GM12878 (cell line): Measurements from ENCODE around the gene ANKRD31. TPM values are rescaled to one million over a fixed set of nuclear protein-coding genes. Genes with fewer than 3 reads are reported as not detected.

Experiments
- ATF7 ChIP-seq: fragments of 450-650 bp; IDR thresholded peaks from 2 replicates; pipeline ENCODE4 v1.6.1; 2016; ENCODE audit warnings: low read depth, mild to moderate bottlenecking
- CBX3 ChIP-seq: fragments of 200-600 bp; sonication (generic); IDR thresholded peaks from 2 replicates; pipeline ENCODE4 v1.6.1; 2016; ENCODE audit warnings: low read depth, borderline replicate concordance
- CHD1 ChIP-seq: IDR thresholded peaks from 2 replicates; pipeline ENCODE4 v1.6.1; 2012; ENCODE audit warnings: low read depth, low read length, improper control_type of control experiment
- CREM ChIP-seq: IDR thresholded peaks from 2 replicates; pipeline ENCODE4 v1.6.1; 2014; ENCODE audit warnings: antibody characterized with exemption, low read depth
- EED ChIP-seq: sonication (generic); IDR thresholded peaks from 2 replicates; pipeline ENCODE4 v1.6.1; 2016; ENCODE audit warnings: antibody characterized with exemption, low read depth
- FOS ChIP-seq: IDR thresholded peaks from 3 replicates; pipeline ENCODE4 v1.6.1; 2011; ENCODE audit warnings: borderline replicate concordance; ENCODE audit not compliant: insufficient read length; ENCODE audit errors: extremely low read depth
- HCFC1 ChIP-seq: fragments of 150-350 bp; IDR thresholded peaks from 2 replicates; pipeline ENCODE4 v1.6.1; 2014; ENCODE audit warnings: low read length
- HDGF ChIP-seq: fragments of 450-650 bp; IDR thresholded peaks from 2 replicates; pipeline ENCODE4 v1.6.1; 2016; ENCODE audit warnings: antibody characterized with exemption
- HSF1 ChIP-seq: fragments of 150-350 bp; IDR thresholded peaks from 2 replicates; pipeline ENCODE4 v1.6.1; 2014; ENCODE audit warnings: mild to moderate bottlenecking, low read depth, low read length
- LARP7 ChIP-seq: fragments of 450-650 bp; IDR thresholded peaks from 2 replicates; pipeline ENCODE4 v1.6.1; 2017; ENCODE audit warnings: mild to moderate bottlenecking
- MTA2 ChIP-seq: fragments of 450-650 bp; IDR thresholded peaks from 2 replicates; pipeline ENCODE4 v1.6.1; 2016; ENCODE audit warnings: low read depth, mild to moderate bottlenecking, moderate library complexity
- NFIC ChIP-seq: IDR thresholded peaks from 2 replicates; pipeline ENCODE4 v1.6.1; 2012; ENCODE audit warnings: low read depth, mild to moderate bottlenecking, inconsistent platforms, low read length, moderate library complexity
- NRF1 ChIP-seq: conservative IDR thresholded peaks from 2 replicates; pipeline ENCODE4 v1.6.1; 2011; ENCODE audit warnings: mild to moderate bottlenecking, low read depth, low read length, improper control_type of control experiment
- POLR2A ChIP-seq: IDR thresholded peaks from 2 replicates; pipeline ENCODE4 v1.6.1; 2011; ENCODE audit warnings: low read depth, mild to moderate bottlenecking, low read length
- POU2F2 ChIP-seq: IDR thresholded peaks from 3 replicates; pipeline ENCODE4 v1.6.1; 2011; ENCODE audit warnings: low read depth, mild to moderate bottlenecking, low read length, borderline replicate concordance
- RBBP5 ChIP-seq: fragments of 200-600 bp; sonication (generic); conservative IDR thresholded peaks from 2 replicates; pipeline ENCODE4 v1.6.1; 2016
- RELA ChIP-seq: fragments of 450-650 bp; IDR thresholded peaks from 2 replicates; pipeline ENCODE4 v1.8.0; 2014; ENCODE audit warnings: borderline replicate concordance; ENCODE audit not compliant: partially characterized antibody
- RUNX3 ChIP-seq: IDR thresholded peaks from 2 replicates; pipeline ENCODE4 v1.6.1; 2012; ENCODE audit warnings: low read length, inconsistent platforms
- SMAD1 ChIP-seq: fragments of 450-650 bp; IDR thresholded peaks from 2 replicates; pipeline ENCODE4 v1.6.1; 2018; ENCODE audit warnings: mild to moderate bottlenecking, low read depth; ENCODE audit not compliant: partially characterized antibody
- SMAD5 ChIP-seq: IDR thresholded peaks from 2 replicates; pipeline ENCODE4 v1.6.1; 2016; ENCODE audit warnings: antibody characterized with exemption, low read depth
- SREBF2 ChIP-seq: IDR thresholded peaks from 2 replicates; pipeline ENCODE4 v1.6.1; 2012; ENCODE audit warnings: mild to moderate bottlenecking, low read length
- STAT1 ChIP-seq: fragments of 450-650 bp; conservative IDR thresholded peaks from 2 replicates; pipeline ENCODE4 v1.6.1; 2014; ENCODE audit warnings: antibody characterized with exemption, mild to moderate bottlenecking
- TBL1XR1 ChIP-seq: IDR thresholded peaks from 2 replicates; pipeline ENCODE4 v1.6.1; 2012; ENCODE audit warnings: low read depth, low read length, improper control_type of control experiment
- TCF12 ChIP-seq: IDR thresholded peaks from 2 replicates; pipeline ENCODE4 v1.6.1; 2011; ENCODE audit warnings: low read depth, mild to moderate bottlenecking, low read length
- YBX1 ChIP-seq: fragments of 450-650 bp; IDR thresholded peaks from 2 replicates; pipeline ENCODE4 v1.6.1; 2016; ENCODE audit warnings: antibody characterized with exemption
- ZNF207 ChIP-seq: fragments of 450-650 bp; IDR thresholded peaks from 2 replicates; pipeline ENCODE4 v1.6.1; 2014; ENCODE audit warnings: antibody characterized with exemption, mild to moderate bottlenecking, borderline replicate concordance
- ZNF384 ChIP-seq: IDR thresholded peaks from 2 replicates; pipeline ENCODE4 v1.6.1; 2012; ENCODE audit warnings: low read depth, mild to moderate bottlenecking, low read length, improper control_type of control experiment, borderline replicate concordance
- ZNF622 ChIP-seq: fragments of 450-650 bp; IDR thresholded peaks from 2 replicates; pipeline ENCODE4 v1.6.1; 2017; ENCODE audit warnings: mild to moderate bottlenecking, inconsistent platforms
- ZSCAN29 ChIP-seq: fragments of 450-650 bp; IDR thresholded peaks from 2 replicates; pipeline ENCODE4 v1.6.1; 2017; ENCODE audit warnings: mild to moderate bottlenecking, moderate library complexity
- polyA plus RNA-seq, 11 experiments: library from polyadenylated mRNA; depleted of rRNA in 4 of 11; unstranded in 6 of 11; stranded (reverse) in 5 of 11; fragments of >200 nt; fragmentation: Nextera tagmentation in 4 of 11; fragmentation: Illumina TruSeq in 1 of 11; extraction: Ambion mirVana in 4 of 11; extraction: Trizol in 1 of 11; gene quantifications; 1 replicate in 1 of 11; 2 replicates in 10 of 11; pipeline versions ENCODE4 v1.2.1 to v1.2.3, GENCODE V29; 2011 to 2016; ENCODE audit warnings: inconsistent platforms in 2 of 11, missing spikeins in 2 of 11, low read depth in 1 of 11
- total RNA-seq, 4 experiments: library from RNA; depleted of rRNA in 3 of 4; stranded (reverse); fragments of >200 nt in 3 of 4; fragmentation: Illumina TruSeq in 1 of 4; extraction: Trizol in 1 of 4; gene quantifications; 2 replicates each; pipeline versions ENCODE4 v1.2.1 to v1.2.3, GENCODE V29; 2013 to 2021

Gene ANKRD31
- total and polyA plus RNA-seq, 10 of the 15 experiments (the other 5 are each of a cell fraction or from before 2014, with no cell fraction given) = under 0.01 to 0.10 (median 0.04) TPM; not detected in 3

- TF ChIP-seq STAT1 (peak; percentile 93), RUNX3 (peak; percentile 29; the same call in 1 of the 2 replicates), ZNF384 (peak; percentile 75), SMAD5 (0 out of 2 replicates have a peak, but pooled peaks have one; percentile 20), HCFC1 (no peak; the same call in 1 of the 2 replicates), CREM (no peak), LARP7 (0 out of 2 replicates have a peak, but pooled peaks have one; percentile 59), NFIC (no peak), SREBF2 (no peak), RBBP5 (no peak), TCF12 (peak; percentile 33; the same call in 1 of the 2 replicates), TBL1XR1 (no peak), YBX1 (no peak), ZNF622 (no peak), ZNF207 (peak; percentile 91), ZSCAN29 (no peak), FOS (no peak), CBX3 (no peak), MTA2 (no peak), POU2F2 (0 out of 3 replicates have a peak, but pooled peaks have one; percentile 31), HSF1 (no peak), HDGF (no peak), POLR2A (peak; percentile 71), ATF7 (no peak), NRF1 (peak; percentile 72), CHD1 (no peak), SMAD1 (no peak), EED (no peak), RELA (peak; percentile 67)
Observed at GRCh38 chr5:75236322-75237316, at the start of gene ANKRD31 (continued).
